Measurements from ENCODE around the gene ZFAND2B.

The ZFAND2B gene

DNA sequence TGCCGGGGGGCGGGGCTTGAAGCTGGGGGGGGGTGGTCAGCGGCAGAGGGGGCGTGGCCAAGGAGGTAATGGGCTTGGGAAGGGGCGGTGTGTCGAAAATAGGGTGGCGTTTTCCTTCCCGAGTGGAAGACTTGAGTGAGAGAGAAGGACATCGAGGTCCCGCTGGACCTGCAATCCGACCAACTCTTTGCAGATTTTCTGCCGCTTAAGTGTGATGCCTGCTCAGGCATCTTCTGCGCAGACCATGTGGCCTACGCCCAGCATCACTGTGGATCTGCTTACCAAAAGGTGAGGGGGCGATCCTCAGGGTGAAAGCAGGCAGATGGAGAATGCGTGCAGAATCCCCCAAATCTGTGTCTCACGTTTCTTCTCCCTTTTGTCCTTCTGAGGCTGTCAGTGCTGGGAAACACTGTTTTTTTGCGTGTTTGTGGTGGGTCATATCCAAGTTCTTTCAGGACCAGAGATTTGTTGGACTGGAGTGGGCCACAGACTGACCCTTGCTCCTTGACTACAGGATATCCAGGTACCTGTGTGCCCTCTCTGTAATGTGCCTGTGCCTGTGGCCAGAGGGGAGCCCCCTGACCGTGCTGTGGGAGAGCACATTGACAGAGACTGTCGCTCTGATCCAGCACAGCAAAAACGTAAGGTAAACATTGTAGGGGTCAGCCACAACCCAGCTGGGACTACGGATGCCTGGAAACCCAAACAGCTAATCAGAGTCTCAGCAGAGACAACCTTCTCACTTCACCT lies 727 bp downstream of the ZFAND2B start:
- DNase-seq = no peak

DNA sequence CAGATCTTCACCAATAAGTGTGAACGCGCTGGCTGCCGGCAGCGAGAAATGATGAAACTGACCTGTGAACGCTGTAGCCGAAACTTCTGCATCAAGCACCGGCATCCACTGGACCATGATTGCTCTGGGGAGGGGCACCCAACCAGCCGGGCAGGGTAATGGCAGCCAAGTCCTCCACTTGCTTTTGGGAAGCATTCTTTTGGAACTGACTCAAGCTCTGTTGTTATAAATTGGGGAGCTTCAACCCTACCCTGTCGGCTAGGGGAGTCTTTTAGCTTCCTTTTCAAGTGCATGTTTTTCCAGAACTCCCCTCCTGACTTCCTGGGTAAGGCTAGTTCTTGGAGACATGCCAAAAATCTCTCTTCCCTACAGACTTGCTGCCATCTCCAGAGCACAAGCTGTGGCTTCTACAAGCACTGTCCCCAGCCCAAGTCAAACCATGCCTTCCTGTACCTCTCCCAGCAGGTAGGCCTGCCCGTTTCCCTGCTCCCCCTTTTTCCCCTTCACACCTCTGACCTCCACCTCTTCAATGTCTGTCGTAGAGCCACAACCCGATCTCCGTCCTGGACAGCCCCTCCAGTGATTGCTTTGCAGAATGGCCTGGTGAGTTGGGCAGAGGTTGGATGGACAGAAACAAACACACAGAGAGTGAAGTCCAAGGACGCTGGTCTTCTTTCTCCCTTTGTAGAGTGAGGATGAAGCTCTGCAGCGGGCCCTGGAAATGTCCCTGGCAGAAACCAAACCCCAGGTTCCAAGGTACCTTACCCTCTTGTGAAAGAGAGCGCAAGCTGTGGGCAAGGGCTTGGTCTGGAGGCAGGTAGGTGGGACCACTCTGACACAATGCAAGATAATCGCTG lies 1.5 kb downstream of the ZFAND2B start:
- peak; percentile 4 for DNase-seq

DNA sequence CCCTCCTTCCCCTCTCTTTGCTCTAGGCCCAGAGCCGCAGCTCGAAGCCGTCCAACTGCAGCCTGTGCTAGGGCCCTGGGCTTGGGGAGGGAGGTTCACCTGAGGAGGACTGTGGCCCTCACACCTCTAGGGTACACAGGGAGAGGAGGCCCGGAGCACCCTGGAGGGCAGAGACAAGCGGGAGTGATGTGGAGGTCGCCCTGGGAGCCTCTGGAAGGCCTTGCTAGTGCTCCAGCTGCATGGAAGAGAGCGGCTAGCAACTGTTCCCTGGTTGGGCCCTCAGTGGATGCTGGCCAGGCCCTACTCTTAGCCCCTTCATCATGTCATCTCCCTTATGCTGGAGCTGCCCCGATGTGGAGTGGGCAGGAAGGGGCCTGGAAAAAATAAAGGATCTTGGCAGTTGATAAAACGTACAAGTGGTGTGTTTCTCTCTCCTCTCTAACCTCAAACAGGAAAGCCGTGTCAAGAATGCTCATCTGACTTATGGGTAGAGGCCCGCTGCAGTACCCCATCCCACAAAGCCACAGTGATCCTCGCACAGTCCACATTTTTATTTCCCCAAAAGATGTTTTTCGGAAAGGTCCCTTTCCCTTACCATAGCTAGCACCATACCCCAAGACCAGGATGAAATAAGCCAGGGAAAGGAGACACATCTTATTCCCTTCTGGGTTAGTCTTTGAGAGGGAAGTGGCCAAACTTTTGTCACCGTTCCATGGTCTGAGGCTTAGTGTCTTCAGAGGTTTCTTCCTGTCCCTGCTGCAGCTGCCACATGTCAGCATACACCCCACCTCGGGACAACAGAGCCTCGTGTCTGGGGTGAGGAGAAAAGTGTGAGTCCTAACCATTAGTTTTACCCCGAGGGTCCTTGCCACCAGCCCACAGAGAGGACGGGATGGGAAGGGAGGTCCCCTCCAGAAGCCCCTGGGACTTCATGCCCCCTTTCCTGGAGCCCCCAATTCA lies 2.9 kb downstream of the ZFAND2B start:
- DNase-seq = no peak

DNA sequence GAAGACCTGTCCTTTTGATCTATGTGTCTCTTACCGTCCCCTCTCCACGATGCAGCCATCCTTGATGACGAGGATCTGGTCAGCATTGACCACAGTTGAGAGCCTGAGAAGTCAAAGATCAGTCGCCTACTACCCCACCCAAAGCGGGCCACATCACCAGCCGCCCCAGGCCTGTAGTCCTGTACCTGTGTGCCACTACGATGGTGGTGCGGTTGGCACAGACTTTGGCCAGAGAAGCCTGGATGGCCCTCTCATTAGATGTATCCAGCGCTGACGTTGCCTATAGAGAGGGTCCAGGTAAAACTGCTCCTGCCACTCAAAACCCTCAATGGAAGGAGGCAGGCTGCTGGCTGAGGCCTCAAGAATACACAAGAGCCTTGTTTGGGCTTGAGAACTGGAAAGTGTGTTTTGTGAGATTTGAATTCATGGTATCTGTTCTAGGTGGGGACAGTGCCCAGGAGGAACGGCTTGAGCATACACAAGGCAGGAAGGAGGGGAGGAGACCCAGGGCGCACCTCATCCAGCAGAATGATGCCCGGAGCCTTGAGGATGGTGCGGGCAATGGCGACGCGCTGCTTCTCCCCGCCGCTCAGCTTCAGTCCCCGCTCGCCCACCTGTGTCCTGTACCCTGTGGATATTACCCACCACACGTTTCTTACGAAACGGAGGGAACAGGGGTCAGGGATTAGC lies 3.8 kb downstream of the ZFAND2B start:
- no peak for DNase-seq

DNA sequence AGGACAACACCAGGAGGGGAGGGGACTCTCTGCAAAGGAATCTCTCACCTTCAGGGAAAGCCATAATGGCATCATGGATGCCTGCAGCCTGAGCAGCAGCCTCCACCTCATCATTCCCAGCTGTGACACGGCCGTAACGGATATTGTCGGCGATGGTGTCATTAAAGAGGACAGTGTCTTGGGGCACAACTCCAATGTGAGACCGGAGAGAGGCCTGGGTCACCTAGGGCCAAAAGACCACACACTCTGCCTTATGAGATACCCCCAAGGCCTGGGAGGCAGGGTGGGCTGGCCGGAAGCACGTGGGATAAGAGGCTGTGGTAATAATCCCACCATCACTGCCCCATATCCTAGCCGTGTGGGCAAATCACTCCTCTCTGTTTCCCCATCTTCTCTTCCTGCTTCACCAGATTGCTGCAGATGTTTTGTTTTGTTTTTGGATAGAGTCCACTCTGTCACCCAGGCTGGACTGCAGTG lies 4.3 kb downstream of the ZFAND2B start:
- no peak for DNase-seq

DNA sequence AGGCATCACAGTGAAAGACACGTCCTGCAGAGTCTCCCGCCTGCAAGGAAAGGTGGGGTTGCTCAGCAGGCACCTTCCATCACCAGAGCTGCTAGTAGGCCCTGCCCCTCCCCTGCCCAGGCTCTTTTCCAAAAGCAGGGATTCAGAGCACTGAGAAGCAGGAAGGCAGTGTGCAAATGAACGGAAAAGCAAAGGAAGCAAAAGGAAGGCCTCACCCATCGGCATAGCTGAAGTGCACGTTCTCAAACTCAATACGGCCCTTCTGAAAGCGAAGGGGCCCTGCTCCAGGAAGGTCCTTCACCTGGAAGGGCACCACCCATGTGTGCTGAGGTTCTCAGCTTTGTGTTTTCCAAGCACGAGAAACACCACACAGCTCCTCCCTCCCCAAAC lies 6.4 kb downstream of the ZFAND2B start:
- no peak for DNase-seq

DNA sequence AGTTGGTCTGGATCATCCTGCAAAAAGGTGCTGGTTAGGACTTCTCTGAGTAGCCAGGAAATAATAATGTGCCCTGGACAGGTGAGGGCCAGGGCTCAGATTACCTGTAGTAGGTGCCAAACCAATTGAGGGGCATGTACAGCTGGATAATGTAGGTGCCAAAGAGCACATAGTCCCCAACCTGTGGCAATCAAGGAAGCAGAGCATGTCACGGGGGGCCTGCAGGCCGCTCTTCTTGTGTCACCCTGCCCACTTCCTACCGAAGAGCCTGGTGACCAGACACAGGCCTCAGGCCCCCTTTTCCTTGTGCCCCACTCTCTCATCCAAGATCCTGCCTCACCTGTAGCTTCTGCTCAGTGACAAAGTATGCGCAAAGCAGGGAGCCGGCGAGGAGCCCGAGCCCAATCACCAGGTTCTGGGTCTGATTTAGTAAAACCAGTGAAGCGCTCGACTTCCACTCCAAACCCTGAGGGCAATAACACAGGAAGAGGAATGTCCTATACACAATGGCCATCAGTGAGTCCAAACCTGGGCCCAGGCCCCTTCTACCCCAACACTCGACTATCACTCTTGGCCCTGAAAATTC lies 7.0 kb downstream of the ZFAND2B start:
- DNase-seq = no peak

DNA sequence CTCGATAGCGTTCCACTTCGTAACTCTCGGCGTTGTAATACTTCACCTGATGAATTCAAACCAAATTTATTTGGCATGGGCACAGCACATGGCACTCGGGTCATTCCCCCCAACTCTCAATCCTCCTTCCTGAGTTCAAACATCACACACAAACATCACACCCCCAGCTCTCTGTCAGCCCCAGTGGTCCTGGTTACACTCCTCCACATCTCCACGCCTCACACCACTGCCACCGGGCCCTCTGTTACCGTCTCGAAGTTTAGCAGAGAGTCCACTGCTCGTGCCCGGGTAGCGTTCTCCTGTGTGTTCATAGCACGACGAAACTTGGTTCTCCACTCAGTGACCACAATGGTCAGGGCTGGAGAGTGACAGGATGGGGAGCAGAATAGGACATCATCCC lies 7.6 kb downstream of the ZFAND2B start:
- DNase-seq = no peak

DNA sequence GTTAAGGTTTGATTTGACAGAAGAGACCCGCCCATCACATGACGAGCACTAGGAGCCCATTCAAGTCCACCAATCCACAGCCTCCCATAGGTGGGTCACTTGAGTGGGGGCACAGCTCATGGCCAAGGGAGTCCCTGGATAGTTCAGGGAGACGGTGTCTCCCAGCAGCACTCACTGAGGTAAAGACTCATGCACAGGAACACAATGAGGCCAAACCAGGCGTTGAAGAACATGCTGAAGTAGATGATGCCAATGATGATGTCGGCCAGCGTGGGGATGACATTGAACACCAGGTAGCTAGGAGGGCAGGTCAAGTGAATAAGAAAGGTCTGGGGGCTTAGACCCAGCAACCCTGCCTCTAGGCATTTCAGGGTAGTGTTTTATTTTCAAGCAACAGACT lies 8.2 kb downstream of the ZFAND2B start:
- DNase-seq = no peak

DNA sequence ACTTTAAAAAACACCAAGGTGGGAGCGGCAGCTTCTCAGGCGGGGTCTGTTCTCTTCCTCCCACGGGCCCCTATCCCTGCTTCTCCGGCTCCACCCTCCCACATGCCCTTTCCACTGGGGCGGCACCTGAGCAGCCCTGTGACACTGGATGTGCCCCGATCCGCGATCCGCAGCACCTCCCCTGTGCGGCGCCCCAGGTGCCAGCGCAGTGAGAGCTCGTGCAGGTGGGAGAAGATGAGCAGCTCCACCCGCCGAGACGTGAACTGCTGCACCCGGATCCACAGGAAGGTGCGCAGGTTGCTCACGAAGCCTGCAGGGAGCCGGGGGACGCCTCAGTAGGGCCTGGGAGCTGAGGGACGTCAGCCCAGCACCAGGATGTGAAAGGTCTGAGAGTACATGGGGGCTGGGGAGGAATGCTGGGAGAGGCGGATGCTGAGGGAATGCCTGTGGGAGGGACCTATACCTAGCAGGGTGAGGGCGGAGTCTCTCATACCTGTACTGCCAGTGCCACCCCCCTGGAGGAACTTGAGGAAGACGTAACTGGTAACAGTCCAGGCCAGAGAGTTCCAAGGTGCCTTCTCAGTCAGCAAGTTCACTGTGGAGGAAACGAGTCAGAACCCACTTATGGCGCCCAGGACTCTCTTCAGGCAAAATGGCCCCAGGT lies 9.4 kb downstream of the ZFAND2B start:
- DNase-seq = no peak

DNA sequence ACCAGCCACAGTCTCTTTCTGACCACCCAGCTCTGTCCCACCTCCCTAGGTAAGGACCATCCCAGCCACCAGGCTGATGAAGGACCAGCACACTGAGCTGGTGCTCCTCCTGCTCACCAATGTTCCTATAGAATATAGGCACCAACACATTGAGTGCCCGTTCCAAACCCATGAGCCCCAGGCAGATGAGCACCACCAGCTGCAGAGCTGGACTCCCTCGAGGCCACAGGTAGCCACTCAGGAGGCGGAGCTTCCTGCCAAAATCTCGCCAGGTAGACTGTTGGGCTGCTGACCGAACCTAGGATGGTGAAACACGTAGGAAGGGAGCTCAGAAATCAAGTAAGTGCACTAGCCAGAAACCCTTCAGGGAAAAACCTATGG lies 9.9 kb downstream of the ZFAND2B start:
- no peak for DNase-seq

DNA sequence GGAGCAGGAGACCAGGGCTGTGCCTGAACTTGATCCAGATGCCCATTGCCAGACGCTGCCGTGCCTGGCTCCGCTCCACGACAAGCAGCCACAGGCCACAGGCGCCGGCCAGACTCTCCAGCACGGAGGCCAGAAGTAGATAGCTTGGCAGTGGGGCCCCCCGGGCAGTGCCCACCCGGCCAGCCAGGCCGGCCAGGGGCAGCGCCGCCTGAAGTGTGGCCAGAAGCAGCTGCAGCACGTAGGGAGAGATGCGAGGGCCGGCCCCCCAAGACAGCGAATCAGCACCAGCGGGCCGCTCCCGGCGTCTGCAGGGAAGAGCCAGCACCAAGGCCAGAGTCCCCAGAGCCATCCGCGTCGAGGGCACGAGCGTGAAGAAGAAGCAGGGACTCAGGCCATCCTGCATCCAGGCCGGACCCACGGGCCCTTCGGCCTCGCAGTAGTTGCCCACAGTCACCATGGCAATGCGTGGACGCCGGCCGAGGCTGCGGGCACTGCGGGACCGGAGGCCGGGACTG lies 11.7 kb downstream of the ZFAND2B start:
- peak; percentile 57 for DNase-seq

DNA sequence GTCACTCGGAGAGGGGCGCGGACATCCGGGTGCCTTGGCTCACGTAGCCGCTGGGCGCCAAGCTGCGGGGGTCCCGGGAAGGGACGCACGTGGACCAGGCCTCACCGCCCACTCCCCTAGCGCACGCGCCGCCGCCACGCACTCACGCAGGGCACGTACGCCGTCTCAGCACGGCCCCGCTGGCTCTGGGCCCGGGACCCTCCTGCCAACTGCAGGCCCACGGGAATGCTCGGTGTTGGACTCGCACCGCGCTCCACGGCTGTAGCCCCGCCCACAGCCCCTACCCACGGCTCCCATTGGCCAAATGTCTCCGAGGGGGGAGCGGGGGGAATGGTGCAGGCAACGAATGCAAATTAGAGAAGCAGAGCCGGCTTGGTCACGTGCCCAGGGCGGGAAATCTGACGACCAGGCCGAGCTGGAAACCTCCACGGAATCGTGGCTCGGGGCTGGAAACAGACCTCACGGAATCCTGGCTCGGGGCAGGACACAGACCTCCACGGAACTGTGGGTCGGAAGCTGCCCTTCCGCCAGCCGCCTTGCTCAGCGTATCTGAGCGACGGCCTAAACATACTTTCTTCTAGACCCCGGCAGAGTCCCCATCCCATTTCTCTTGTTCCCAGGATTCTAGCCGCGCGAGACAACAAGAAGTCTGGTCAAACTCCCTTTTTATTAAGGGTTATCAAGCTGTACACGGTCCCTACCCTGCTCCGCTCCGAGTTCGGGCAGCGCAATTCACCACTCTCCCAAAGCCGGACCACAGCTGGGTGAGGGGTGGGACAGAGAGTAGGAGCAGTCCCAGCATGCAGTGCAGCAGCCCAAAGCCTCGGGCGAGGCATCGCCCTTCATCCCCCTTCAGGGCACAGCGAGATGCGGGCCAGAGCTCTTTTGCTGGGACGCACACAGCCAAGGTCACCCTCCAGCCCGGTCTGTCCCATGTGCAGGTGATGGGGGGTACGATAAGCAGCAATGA lies 12.4 kb downstream of the ZFAND2B start, which contains the start of gene ABCB6:
ABCB6 (minus strand) TSS at position 227 of the 970 bp plus-strand sequence. CDS start 285 bp downstream, outside the sequence.
- DNase-seq = peak; percentile 92

DNA sequence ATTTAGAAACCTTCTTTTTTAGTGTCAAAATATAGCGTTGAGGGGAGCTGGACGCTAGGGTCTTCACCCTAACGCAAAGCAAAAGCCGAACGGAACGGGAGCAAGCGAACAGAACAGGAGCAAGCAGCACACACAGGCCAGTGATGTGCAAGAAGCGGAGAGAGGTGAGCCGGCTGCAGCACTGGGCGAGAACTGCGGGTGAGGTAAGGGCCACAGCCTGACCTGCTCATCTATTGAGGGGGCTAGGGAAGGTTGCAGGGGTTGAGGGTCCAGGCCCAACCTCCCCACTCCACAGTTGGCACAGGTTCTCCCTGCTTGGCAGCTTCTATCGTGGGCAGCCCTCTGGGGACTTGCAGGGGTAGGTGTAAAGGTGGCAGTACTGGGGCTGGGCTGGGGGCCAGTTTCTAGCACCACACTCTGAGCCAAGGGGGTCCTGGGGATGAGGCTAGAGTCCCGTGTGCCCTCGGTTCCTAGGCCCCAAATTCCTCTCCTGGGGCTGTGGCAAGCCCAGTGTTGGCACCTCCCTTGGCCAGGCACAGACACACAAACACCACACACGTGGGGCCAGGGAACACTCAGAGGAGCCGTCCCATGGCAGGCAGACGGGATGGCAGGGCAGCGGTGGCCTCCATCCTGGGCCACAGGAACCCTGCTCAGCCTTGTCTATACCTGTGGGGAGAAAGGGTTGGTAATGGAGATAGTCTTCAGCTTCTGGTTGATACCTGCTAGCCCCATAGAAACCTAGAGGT lies 13.4 kb downstream of the ZFAND2B start:
- no peak for DNase-seq

DNA sequence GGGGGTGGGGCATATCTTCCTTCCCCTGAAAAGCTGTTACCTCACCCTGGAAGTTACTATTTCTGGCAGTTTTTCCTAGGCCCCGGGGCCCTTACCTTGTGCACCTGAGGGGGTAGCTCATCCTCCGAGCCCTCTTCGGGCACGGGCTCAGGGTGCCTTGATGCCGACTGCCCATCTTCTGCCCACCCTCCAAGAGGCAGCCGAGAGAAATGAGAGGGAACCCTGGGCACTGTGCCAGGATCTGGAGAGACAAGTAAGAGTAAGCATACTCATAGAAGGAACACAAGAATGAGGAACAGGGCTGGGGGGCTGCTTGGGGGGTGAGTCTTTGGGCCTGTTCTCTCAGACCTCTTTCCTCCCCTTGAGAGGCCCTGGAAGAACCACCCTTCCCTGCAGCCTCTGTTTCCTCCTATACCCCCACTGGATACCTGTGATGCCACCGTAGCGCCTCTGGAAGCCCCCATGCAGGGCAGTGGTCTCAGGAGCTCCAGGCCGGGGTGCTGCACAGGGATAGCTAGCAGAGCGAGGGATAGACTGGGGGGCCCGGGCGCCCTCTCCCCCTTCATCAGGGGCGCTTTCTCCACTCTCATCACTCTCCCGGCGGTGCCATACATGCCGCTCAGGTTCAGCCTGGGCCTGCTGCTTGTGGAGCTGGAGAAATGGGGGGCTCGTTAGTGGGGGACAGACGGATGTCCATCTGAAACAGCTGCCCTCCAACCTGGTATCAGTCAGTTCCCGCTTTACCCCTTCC lies 14.2 kb downstream of the ZFAND2B start:
- DNase-seq = no peak

DNA sequence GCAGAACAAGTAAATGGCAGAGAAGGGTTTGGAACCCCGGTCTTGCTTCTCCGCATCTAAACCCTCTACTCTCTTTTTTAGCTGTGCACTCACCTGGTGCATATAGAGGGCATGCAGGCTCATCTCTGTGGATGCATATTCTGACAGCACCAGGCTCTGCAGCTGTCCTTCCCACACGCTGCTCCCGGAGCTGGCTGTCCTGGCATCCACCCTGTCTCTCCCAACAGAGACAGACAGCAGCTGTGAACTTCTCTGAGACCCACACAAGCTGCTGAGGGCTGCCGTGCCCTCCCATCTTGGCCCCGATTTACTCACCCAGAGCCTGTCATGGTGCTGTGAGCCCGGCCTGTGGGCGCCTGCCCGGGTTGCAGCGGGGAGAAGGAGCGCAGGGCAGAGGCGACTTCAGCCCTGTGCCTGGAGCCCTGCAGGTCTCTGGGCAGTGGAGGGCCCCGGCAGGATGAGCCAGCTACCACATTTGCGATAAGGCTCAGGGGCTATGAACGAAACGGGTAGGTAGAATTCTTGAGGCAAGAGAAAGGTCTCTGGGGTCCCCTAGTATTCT lies 15.5 kb downstream of the ZFAND2B start:
- no peak for DNase-seq

DNA sequence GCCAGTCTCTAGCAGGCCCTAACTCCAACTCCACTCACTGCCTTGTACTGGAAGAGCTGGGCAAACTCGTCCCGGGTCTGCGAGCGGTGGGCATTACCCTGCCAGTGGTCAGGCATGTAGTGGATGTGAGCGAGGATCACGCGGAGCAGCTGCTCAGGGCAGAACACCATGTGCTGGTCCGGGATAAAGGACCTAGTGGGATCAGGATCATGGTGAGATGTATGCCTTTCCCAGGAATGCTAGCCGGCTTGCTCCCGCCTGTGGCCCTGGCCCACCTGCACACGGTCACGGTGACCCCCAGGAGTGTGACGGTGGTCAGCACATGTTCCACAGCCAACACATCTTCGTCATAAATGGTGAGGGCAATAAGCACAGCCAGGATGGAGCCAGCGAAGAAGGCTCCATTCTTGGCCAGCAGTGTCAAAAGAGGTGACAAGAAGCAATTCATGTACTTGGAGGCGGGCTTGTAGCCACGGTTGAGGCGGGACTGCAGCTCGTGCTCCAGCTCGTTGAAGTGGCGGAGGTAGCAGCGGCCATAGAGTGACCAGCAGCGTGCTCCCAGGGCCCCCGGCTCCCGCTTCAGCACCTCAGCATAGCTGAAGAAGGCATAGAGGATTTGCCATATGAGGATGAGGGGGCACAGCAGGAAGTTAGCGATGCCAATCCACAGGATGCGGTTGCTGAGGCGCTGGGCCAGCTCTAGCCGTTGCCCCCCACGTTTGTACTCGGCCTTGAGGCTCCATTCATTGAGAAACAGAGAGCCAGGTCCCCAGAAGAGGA lies 17.4 kb downstream of the ZFAND2B start:
- no peak for DNase-seq
